Body of pancreas (tissue), 4 donors: ENCODE results near the gene EZH2. TPM values are rescaled to one million over a fixed set of nuclear protein-coding genes. Genes with fewer than 3 reads are reported as not detected.

Source experiments
- ATAC-seq: fragments of 150-250 bp; one replicate; pipeline ENCODE4 v1.9.1; 2016
- DNase-seq, 4 donors: peaks; one replicate each; pipeline ENCODE4 v3.0.0-alpha.2; 2019
- H3K27ac ChIP-seq, 4 donors: fragments of 200-600 bp; sonication (generic); 1 replicate in 3 of 4; 2 replicates in 1 of 4; pipeline versions ENCODE4 v1.5.1 to v1.6.1; 2016 to 2019; ENCODE audit warnings: mild to moderate bottlenecking in 1 of 4, mixed read lengths in 1 of 4, moderate library complexity in 1 of 4
- H3K27me3 ChIP-seq, 2 donors: fragments of 200-600 bp; sonication (generic); one replicate each; pipeline ENCODE4 v1.6.0; 2016; ENCODE audit warnings: mild to moderate bottlenecking in 1 of 2
- H3K36me3 ChIP-seq, 2 donors: fragments of 200-600 bp; sonication (generic); replicated peaks in 1 of 2; 2 replicates each; pipeline ENCODE4 v1.5.1; 2016; ENCODE audit warnings: low read depth in 2 of 2; ENCODE audit not compliant: insufficient read depth in 1 of 2
- H3K4me1 ChIP-seq: fragments of 200-600 bp; sonication (generic); one replicate; pipeline ENCODE4 v1.6.0; 2016
- H3K4me3 ChIP-seq, 2 donors: fragments of 200-600 bp; sonication (generic); 1 replicate in 1 of 2; 2 replicates in 1 of 2; pipeline ENCODE4 v1.5.1; 2016 to 2019
- H3K9me3 ChIP-seq, 3 donors: fragments of 200-600 bp; sonication (generic); 1 replicate in 2 of 3; 2 replicates in 1 of 3; pipeline ENCODE4 v1.5.1; 2016
- CTCF ChIP-seq, 7 experiments: fragments of 450-650 bp in 4 of 7; fragments of 200-600 bp in 3 of 7; sonication (generic) in 3 of 7; IDR thresholded peaks; one replicate each; pipeline ENCODE4 v1.5.1; 2016 to 2019; ENCODE audit warnings: antibody characterized with exemption in 7 of 7
- POLR2A ChIP-seq, 3 donors: fragments of 450-650 bp; IDR thresholded peaks; one replicate each; pipeline ENCODE4 v1.6.1; 2016; ENCODE audit warnings: antibody characterized with exemption in 3 of 3, mild to moderate bottlenecking in 2 of 3
- WGBS, 2 donors: methylation state at CpG; one replicate each; pipeline ENCODE4 v1.1.5; 2017; 5-methylcytosine and 5-hydroxymethylcytosine counted together
- intact Hi-C: fragments of 100-400 bp; cut with DNase I; formaldehyde crosslinking; loops from one replicate; pipeline ENCODE4 v1.15.1; 2023
- total RNA-seq, 2 donors: library from RNA; depleted of rRNA; stranded (reverse); fragments of >200 nt; gene quantifications; one replicate each; pipeline ENCODE4 v1.1.0, GENCODE V29; 2016

Gene EZH2
- total RNA-seq, 2 donors from 2014 or later = 3.4 to 4.0 TPM

DNA sequence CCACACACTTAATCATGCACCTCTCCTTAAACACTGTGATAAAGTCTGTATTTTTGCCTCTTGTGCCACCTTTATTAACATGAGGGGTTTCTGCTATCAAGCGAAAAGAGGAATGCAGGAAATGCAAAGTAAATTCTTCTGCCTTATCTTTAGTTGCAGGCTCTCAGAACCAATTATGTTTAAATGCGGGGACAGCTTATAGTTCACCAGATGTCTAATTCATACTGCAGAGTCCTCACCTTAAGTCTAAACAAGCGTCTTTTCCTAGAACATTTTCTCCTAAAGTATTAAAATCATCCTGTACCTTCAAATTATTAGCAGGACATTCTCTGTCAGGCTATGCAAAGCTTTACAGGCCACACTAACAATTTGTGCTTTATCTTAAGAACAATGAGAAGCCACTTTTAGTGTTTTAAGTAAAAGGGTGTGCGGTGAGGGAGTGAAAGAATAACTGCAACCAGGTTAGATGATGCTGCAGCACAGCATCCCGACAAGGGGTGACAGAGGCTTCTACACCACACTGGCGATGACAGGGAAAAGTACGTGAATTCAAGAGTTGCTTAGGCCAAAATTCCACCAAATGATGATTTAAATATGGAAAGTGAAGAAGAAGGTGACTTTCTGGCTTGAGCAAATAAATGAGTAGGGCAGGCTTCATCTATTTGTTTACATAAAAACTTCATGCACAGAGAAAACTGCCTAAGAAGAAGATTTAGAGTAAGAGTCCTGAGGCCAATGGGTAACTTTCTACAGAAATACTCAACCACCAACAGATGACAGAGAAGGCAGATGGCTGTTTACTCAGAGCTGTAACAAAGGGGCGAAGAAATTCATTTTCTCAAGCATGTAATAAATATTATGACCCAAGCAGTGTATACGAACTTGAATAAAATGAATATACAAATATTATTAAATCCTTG, 36.0 kb downstream of the EZH2 start:
- peaks cover 5% of the 10 kb centered on the region for H3K4me1 ChIP-seq
- no peaks in the 10 kb centered on the region for H3K36me3 ChIP-seq
- no peak for DNase-seq
- H3K27ac ChIP-seq = no peak overlapping the region
- no peak overlapping the region for H3K4me3 ChIP-seq
- 74 to 80% methylated on average over 9 of the region's 9 CpGs for WGBS, 2 donors
- ATAC-seq = no peak
- intact Hi-C loops = no loop called here
- TF ChIP-seq CTCF (IDR thresholded peaks at IDR 0.05) (no peak), POLR2A (IDR thresholded peaks at IDR 0.05) (no peak)
- H3K27me3 ChIP-seq = no peaks in the 10 kb centered on the region
- H3K9me3 ChIP-seq = no peaks in the 10 kb centered on the region

GRCh38 chr7:148838905-148839304, 45.2 kb downstream of the EZH2 start:
- TF ChIP-seq POLR2A (IDR thresholded peaks at IDR 0.05) = no peak
- no peak for TF ChIP-seq CTCF (IDR thresholded peaks at IDR 0.05)
- ATAC-seq (no peak), DNase-seq (no peak)
- H3K4me3 ChIP-seq = no peak overlapping the region
- H3K36me3 ChIP-seq = no peaks in the 10 kb centered on the region
- H3K27ac ChIP-seq = no peak overlapping the region
- H3K4me1 ChIP-seq = no peaks in the 10 kb centered on the region
- H3K27me3 ChIP-seq = no peaks in the 10 kb centered on the region
- intact Hi-C loops = no loop called here
- WGBS, 2 donors = 74 to 82% methylated on average over 2 of the region's 2 CpGs
- H3K9me3 ChIP-seq = no peaks in the 10 kb centered on the region

GRCh38 chr7:148835854-148836253, 48.2 kb downstream of the EZH2 start:
- WGBS, 2 donors = 99 to 100% methylated on average over 4 of the region's 4 CpGs
- no peak for ATAC-seq

DNA sequence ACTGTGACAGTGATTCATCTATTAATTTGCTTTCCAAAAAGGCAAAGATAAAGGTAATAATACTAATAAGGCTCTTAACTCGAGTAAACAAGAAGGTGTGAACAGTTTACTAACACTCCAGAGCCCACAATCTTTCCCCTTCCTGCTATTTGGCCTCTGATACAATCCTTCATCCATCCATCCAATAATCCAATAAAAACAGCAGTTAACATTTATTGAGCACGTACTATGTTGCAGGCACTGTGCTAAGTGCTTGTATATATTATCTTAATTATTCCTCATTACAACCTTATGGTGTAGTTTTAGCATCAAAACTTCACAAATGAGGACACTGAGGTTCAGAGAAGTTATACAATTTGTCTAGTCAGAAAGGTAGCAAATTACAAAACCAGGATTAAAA, 49.5 kb downstream of the EZH2 start:
- Histone ChIP-seq H3K27me3 (no peaks in the 10 kb centered on the region), H3K36me3 (no peaks in the 10 kb centered on the region), H3K4me1 (no peaks in the 10 kb centered on the region), H3K4me3 (no peak overlapping the region), H3K9me3 (no peaks in the 10 kb centered on the region), H3K27ac (no peak overlapping the region)
- 94 to 95% methylated on average over 2 of the region's 2 CpGs for WGBS, 2 donors
- DNase-seq (no peak), ATAC-seq (no peak)
- TF ChIP-seq CTCF (IDR thresholded peaks at IDR 0.05) (no peak), POLR2A (IDR thresholded peaks at IDR 0.05) (no peak)
- intact Hi-C loops = no loop called here

More at GRCh38 chr7:148835854-148836253, 48.2 kb downstream of the EZH2 start:
- no peaks in the 10 kb centered on the region for H3K36me3 ChIP-seq
- no peaks in the 10 kb centered on the region for H3K9me3 ChIP-seq
- intact Hi-C loops = no loop called here
- no peak for TF ChIP-seq POLR2A (IDR thresholded peaks at IDR 0.05)
- H3K4me3 ChIP-seq = no peak overlapping the region
- H3K27me3 ChIP-seq = no peaks in the 10 kb centered on the region
- no peak overlapping the region for H3K27ac ChIP-seq
- H3K4me1 ChIP-seq = no peaks in the 10 kb centered on the region
- no peak for DNase-seq

DNA sequence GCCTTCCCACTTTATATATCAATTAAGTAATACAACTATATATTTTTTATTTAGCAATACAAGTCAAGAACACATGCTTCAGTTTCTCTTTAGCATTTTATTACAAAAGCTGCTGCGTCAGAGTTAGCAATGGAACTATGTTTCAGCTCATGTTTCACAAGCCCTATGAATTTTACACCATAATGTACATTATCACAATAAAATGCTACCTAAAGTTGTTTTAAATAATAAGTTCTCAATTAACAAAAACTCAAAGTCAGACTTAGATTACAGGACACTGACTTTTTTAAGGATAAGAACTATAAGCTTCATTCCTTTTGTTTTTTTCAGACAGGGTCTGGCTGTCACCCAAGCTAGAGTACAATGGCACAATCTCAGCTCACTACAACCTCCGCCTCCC, 52.3 kb downstream of the EZH2 start:
- ATAC-seq (no peak), DNase-seq (no peak)
- Histone ChIP-seq H3K9me3 (no peaks in the 10 kb centered on the region), H3K4me1 (no peaks in the 10 kb centered on the region), H3K27ac (no peak overlapping the region), H3K36me3 (no peaks in the 10 kb centered on the region), H3K4me3 (no peak overlapping the region), H3K27me3 (no peaks in the 10 kb centered on the region)
- intact Hi-C loops = no loop called here
- TF ChIP-seq CTCF (IDR thresholded peaks at IDR 0.05) (no peak), POLR2A (IDR thresholded peaks at IDR 0.05) (no peak)
- 92 to 95% methylated on average over 2 of the region's 2 CpGs for WGBS, 2 donors
